AG09319 (cell line): Measurements from ENCODE around the gene STAT1.
A peak's percentile ranks its signal among the peaks of the same experiment; 100 is the strongest.

Experiments used
- DNase-seq: peaks from one replicate; pipeline ENCODE4 v3.0.0-alpha.2; 2010; ENCODE audit warnings: low read depth; ENCODE audit errors: extremely low read depth
- TF ChIP-seq, protein P1 (sequence below): IDR thresholded peaks from 2 replicates; pipeline ENCODE4 v1.5.1; 2011; ENCODE audit warnings: low read depth, mild to moderate bottlenecking, inconsistent platforms, low read length, moderate library complexity

STAT1 gene

DNA sequence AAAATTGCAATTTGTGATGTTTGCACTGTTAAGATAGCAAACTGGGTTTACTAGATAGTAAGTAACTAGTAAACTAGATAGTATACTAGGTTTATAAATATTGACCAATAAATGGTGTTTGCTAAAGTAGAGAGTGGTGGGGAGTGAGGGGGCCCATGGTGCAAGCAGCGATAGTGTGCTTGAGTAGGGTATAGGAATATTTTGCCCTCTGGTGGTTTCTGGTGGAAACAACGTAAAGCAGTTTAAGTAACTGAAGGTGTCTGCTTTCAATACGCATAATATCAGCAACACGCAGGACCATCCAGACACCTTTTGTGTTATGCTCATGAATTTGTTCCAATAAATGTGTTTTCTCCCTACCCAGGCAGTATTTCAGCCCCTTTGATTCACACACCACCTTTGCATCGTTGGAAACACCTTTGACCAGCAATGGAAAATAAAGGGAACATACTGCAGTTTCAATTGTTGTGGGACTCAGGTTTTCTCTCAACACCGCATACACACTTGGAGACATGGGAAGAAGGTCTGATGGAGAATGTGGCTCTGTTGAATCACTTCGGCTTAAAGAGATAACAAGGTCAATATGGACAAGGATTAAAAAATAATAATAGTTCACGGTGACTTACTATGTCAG lies 16.7 kb upstream of the STAT1 start:
- no peak for DNase-seq
- TF ChIP-seq, protein P1, sequence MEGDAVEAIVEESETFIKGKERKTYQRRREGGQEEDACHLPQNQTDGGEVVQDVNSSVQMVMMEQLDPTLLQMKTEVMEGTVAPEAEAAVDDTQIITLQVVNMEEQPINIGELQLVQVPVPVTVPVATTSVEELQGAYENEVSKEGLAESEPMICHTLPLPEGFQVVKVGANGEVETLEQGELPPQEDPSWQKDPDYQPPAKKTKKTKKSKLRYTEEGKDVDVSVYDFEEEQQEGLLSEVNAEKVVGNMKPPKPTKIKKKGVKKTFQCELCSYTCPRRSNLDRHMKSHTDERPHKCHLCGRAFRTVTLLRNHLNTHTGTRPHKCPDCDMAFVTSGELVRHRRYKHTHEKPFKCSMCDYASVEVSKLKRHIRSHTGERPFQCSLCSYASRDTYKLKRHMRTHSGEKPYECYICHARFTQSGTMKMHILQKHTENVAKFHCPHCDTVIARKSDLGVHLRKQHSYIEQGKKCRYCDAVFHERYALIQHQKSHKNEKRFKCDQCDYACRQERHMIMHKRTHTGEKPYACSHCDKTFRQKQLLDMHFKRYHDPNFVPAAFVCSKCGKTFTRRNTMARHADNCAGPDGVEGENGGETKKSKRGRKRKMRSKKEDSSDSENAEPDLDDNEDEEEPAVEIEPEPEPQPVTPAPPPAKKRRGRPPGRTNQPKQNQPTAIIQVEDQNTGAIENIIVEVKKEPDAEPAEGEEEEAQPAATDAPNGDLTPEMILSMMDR = peak; percentile 61

DNA sequence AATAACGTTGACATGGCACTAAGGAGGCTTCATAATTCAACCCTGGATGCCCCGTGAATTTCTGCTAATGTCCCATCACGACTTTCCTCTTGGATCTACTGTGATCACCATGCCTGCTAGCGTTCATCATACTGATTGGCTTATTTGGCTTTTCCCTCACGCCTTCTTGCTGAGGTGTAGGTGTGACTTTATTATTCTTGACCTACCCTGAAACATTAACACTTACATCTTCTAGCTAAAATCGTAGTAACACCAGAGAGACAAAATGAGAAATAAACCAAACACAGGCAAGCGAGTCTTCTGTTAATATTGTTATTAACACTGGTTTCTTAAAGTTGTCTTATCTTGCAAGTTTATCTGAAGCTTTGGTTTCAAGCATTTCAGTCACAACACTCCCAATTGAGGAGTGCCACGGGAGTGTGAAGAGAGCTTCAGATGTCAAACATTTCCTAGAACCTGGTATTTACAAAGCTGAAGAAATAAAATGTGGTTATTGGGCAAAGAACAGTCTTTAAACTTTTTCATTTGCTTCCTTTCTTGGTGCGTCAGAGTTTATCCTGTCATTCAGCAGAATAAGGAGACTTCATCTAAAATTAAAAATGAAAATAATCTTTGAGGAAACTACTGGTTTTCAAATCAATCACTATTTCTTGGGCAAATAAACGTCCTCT lies 15.4 kb upstream of the STAT1 start:
- no peak for DNase-seq
- TF ChIP-seq, protein P1 = no peak

DNA sequence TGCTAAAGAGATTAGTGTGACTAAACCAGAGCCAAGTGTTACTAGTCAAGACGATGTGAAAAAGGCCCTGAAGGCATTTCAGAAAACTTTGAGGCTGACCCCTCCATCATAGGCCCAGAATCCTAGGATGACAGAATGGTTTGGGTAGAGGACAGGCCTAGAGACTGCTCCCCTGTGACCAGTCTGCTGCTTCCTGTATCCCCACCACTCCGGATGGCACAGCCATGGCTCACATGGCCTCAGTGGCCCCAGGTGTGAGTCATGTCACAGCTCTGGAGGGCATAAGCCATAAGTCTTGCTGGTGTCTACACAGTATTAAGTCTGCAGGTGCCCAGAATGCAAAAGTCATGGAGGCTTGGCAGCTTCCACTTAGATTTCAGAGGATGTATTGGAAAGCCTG lies 12.4 kb upstream of the STAT1 start:
- TF ChIP-seq, protein P1 = no peak
- DNase-seq = no peak

DNA sequence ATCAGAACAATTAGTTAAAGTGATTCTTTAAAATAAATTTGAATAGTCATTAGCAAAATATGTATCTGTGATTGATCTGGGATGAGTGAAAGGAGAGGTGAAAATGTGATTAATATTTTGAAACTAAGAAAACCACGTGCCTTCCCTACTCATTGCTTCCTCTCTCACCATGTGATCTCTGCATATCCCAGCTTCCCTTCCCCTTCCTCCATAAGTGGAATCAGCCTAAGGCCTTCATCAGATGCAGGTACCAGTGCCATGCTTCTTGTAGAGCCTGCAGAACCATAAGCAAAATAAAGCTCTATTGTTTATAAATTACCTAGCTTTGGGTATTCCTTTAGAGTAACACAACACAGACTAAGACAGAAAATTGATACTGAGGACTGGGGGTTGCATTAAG lies 11.2 kb upstream of the STAT1 start:
- DNase-seq = no peak
- TF ChIP-seq, protein P1 = no peak

DNA sequence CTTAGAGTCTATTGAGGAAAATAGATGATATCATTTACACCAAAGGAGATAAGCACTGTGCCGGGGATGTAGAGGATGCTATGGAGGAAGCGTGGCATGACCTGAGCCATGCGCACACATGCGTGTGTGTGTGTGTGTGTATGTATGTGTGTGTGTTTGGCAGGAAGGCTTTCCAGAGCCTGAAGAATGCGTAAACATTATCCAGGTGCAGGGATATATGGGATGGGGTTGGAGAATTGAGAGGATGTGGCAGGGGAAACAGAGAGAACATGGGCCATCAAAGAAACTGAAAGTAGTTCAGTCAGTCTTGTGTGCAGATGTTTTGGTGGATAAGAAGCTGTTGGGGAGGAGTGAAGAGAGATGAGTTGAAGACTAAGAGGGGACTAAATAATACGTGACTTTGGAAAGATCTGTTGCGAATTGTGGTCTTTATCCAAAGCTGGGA lies 9.3 kb upstream of the STAT1 start:
- TF ChIP-seq, protein P1 = no peak
- no peak for DNase-seq

DNA sequence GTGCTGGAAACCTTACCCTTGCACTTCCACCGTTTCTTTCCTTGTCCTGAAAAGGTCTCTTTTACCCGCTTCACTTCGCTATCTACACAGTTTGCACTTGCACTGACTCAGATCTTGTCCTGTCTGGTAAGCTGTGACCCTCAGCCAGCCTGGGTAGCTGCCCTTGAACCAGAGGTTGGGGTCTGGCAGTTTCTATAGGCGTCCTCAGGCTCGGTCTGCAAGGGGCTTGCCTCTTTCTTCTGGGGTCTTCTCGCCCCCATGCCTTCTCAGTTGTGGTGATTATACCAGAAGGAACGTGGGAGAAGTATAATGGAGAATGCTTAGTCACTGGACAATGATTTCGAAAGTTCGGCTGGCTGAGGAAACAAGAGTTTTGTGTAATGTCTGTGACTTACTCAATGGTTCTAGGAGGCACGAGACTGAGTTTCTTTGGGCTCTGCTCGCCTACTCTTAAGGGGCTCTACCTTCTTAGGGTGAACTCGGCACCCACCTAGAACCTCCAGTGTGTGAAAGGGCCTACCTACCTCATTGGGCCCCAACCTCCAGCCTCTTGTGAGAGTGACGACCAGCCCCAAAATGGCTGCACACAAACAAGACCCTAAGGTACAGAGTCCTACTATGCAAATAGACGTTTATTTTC lies 6.9 kb upstream of the STAT1 start:
- TF ChIP-seq, protein P1 = no peak
- peak; percentile 74 for DNase-seq

DNA sequence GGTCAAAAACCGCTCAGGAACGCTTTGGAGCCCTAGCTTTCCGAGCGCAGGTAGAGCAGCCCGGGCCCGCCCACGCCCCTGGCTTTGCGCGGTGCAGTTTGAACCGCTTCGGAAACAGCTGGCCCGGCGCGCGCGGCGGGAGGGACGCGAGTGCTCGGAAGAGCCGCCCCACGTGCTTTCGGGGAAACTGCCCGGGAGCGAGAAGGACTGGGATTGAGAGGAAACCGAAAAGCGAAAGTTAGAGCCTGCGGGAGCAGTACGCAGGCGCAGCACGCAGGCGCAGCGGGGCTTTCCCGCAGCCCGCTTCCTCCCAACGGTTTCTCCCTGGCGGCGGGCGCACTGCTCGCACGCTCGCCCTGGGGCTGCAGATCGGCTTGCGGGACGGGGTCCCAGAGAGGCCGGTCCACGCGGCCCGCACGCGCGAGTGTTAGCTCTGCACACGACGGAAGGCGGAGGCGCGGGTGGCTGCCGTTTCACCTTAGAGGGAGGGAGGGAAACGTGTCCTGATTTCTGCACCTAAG lies 6.3 kb upstream of the STAT1 start:
- peak; percentile 94 for DNase-seq
- TF ChIP-seq, protein P1 = no peak
